ENCODE data around the gene TMEM186.
"Not testable (repeated sequence)": the region's sequence is repeated elsewhere in the genome, so short reads cannot be mapped to it uniquely, and the experiment has no call there.

The TMEM186 gene, protein sequence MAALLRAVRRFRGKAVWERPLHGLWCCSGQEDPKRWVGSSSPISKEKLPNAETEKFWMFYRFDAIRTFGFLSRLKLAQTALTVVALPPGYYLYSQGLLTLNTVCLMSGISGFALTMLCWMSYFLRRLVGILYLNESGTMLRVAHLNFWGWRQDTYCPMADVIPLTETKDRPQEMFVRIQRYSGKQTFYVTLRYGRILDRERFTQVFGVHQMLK

DNA sequence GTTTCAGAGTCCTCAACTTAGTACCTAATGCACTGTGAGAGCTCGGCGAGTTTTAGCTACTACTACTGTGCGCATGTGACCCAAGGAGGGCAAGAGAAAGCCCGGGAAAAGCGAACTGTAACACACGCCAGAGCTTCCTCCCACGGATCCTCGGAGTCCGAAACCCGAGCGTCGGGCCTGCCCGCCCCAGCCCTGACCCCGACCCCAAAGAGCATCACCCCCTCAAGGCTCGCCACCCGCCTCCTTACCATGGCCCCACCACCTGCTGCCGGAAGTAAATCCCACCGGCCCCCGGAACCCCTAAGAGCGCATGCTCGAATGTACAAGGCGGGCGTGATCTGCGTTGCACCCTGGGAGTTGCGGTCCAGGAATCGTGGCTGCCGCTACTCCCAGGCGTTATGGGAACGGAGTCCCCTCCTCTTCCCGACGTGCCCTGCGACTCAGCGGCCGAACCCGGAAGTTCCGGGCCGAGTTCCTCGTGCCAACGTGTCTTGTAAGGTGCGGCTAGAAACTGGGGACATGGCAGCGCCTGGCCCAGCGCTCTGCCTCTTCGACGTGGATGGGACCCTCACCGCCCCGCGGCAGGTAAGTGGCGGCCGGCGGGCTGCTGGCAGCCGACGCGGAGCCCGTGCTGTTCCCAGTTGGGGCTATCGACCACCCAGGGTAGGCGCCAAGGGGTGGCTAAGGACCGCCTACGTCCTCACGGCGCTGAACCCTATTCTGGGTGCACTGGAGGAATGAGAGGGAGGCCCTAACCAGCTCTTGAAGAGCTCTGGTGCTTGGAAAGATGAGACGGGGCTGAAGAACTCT is at the start of gene TMEM186, which contains the start of gene PMM2:
TMEM186 (minus strand) TSS at position 276 of the 810 bp plus-strand sequence; CDS start at position 251, 25 bp downstream.
PMM2 (plus strand) TSS at position 476 of the 810 bp plus-strand sequence; CDS start at position 520, 44 bp downstream.
- DNase-seq: peak; percentile 95

DNA sequence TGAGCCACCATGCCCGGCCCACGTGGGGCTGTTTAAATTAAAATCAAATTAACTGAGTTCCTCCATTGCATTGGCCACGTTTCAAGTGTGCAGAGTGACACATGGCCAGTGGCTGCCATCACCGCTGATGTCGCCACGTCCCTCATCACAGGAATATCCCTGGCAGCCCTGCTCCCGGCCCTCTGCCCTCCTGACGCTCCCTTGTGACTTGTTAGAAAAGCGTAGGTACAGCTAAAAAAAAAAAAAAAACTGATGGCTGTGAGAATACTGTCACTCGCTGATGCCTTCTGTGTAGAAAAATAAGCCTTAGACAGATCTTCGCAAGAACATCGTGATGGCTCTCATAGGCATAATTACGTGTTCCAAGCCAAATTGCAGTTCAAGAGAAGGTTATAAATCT is 49.7 kb upstream of the TMEM186 start:
- DNase-seq: no peak

DNA sequence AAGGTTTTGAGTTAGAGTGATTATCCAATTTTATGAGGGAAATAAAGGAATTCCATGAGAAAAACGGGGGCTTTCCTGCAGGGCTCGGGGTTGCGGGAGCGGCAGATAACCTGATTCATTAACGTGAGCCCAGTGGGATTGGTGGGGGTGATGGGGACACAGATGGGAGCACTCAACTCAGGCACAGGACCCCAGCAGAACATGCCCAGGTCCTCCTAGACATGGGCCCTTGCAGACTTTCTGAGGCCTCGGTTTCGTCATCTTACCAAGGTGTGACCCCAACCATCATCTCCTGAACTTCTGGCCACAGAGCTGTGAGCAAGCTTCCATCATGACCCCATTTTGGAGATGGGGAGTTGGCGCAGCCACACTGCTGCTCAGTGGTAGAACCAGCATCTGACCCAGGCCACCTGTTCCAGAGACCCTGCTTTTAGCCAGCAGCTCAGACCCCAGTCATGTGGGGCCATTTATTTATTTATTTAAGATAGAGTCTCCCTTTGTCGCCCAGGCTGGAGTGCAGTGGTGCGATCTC is 49.0 kb upstream of the TMEM186 start:
- DNase-seq: no peak

DNA sequence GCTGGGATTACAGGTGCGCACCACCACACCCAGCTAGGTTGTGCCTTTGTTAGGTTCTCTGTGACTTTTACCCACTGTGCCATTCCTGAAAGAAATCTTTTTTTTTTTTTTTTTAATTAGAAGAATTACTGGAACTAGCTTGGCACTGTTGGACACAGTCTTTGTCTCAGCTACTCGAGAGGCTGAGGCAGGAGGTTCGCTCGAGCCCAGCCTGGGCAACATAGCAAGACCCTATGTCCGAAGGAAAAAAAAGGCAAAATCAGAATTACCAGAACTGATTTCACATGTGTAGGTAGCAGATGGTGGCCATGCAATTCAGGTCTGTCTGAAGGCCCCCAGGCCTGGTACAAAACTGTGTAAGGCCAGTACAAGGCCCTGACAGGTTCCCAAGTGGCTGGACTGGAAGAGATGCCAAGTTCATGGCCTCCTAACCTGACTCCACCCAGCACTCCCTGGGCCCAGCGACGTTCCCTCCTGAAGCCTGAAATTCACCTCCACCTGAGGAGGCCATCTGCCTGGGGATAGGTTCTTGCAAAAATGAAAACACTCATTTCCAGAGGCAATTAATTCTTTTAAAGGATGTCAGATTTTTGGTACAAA is 48.4 kb upstream of the TMEM186 start:
- no peak for DNase-seq

DNA sequence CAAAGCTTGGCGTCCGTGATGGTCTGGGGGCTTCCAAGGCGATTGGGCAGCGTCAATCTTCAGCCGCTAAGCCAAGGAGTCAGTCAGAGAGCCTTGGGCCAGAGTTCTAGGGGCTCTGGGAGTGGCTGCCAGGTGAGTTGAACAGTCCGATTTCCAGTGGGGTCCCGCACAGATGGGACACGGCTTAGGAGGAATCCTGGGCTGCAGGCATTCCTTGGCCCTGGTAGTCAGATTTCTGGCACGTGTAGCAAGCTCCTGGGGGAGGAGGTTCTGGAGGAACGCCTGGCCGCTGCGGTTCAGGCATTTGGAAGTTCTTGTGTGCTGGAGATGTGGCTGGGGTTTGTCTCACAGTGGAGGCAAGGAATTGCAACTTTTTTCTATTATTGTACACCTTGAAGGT is 45.9 kb upstream of the TMEM186 start:
- DNase-seq: not testable (repeated sequence)

DNA sequence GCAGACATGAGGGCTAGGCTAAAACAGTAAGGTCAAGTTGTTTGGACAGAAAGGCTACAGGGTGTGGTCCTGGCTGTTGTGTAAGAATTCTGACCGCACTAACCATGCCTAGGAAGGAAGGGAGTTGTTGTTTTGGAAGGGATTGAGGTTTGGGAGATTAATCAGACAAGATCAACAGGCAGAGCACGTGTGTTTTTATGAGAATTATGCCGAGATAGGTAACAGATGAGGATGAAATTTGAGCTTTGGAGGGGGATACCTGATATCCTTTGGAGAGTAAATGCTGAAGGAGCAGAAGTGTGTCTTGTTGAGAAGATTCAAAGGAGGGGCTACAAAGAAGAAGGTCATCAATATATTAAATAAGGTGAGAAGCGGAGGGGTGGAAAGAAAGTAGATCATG is 44.6 kb upstream of the TMEM186 start:
- not testable (repeated sequence) for DNase-seq

DNA sequence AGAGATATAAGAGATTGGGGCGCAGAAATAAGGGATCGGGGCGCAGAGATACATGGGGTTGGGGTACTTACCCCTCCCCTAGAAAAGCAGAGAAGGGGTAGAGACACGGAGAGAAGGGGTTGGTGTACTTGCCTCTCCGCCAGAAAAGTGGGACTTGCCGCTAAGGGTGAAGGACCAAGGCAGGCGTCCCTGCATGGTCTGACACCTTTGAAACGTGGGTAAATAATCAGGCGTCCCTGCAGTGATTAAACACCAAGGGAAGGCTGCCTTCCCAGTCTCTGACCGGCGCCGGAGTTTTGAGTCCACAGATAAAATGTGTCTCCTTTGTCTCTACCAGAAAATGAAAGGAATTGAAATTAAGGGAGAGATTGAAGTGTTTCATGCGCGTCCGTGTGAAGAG is 40.2 kb upstream of the TMEM186 start:
- not testable (repeated sequence) for DNase-seq

DNA sequence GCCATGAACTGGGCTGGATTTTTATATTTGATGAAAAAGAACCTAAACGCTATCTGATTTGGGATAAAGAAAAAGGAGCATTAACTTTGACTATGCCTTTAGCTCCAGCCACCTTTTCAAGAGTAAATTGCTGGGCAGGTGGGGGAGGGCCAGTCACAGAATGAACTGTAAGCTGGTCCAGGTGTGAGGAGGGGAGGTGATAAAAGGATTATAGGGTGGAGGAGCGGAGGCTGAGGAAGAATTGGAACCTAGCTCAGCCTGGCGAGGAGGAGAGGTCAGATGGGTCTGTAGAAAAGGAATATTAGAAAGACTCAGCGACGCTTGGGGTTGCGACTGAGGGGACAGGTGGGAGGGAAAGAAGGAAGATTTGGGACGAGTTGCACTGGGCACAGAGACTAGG is 39.4 kb upstream of the TMEM186 start:
- DNase-seq: not testable (repeated sequence)

DNA sequence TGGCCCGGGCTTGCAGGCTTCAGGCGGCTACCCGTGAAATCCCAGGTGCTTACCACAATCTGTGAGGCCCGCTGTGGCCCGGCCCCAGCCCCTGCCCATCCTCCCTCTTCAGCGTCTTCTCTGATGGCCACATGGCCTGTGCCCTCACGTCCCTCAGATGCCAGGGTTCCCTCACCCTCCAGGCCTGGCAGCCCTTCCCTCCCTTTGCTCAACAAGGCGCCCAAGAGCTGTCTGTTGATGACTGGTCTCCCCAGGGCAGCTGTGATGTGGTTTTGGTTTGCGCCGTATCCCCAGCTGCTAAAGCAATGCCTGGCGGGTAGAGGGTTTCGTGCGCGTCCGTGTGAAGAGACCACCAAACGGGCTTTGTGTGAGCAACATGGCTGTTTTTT is 35.3 kb upstream of the TMEM186 start:
- no peak for DNase-seq

DNA sequence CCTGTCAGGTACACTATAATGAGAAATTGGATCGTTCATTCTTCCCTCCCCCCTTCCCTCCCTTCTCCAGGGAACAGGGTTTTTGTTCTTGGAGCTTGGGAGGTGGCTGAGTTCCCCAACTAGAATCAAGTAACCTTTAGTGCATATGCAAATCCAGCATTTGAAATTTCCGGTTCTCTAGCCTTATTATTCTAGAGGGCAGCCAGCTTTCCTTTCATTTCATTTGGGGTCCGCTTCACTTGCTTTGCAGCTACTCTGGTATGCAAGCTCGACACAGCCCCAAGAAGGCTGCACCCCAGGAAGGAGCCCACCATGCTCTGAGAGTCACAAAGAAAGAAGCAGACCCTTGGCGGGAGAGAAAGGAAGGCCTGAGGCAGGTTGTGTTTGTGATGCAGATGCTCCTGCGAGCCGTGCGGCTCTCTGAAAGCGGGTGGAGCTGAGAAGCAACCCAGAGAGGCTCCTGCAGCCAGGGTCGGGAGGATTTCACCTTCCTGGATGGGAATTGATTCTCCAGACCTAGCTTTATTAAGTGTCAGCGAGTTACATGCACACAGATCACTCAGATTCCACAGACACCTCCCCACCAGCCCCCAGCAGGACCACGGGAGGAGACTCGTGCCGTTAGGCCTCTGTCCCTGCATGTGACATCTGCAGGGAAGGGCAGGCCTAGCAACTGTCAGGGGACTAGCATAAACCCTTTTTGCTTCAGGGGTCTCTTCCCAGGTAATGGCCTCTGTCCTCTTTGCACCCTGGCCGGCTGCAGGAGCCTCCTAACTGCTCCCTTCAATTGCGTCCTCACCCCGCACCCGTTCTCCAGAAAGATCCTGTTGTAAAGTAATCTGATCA is 34.7 kb upstream of the TMEM186 start:
- no peak for DNase-seq

DNA sequence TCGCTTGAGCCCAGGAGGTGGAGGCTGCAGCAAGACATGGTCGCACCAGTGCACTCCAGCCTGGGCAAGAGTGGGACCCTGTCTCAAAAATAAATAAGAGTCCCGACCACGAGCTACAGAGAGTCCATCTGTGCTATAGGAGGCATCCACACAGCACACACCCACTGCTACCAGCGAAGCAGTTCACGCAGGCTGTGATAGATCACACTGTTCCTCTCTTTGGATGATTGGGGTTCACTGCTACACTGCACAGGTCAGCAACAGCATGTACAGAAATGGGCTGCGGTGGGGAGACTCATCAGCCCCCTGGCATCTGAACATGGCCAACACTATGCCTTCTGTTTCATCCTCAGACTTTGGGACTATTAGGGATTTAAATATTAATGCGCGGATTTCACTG is 34.0 kb upstream of the TMEM186 start:
- no peak for DNase-seq

DNA sequence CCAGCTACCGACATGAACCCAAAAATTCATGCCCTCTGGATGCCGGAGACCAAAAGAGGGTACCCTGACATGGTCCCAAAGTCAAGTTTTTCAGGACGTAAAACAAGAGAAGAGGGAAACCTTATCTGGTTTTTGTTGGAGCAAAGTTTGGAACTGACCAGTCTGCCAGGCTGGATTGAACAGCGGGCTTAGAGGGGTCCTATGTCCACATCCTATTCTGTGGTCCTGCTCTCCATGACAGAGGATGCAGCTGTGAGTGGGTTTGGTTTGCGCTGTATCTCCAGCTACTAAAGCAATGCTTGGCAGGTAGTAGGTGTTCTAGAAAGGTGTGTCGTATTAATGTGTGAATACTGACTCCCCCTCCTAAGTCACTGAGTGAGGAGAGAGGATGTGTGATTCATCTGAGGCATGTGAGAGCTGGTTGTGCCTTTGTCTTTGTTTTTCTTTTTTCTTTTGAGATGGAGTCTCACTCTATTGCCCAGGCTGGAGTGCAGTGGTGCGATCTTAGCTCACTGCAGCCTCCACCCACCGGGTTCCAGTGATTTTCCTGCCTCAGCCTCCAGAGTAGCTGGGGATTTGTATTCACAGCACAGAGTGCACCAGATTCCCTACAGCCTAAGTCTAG is 31.2 kb upstream of the TMEM186 start:
- no peak for DNase-seq

DNA sequence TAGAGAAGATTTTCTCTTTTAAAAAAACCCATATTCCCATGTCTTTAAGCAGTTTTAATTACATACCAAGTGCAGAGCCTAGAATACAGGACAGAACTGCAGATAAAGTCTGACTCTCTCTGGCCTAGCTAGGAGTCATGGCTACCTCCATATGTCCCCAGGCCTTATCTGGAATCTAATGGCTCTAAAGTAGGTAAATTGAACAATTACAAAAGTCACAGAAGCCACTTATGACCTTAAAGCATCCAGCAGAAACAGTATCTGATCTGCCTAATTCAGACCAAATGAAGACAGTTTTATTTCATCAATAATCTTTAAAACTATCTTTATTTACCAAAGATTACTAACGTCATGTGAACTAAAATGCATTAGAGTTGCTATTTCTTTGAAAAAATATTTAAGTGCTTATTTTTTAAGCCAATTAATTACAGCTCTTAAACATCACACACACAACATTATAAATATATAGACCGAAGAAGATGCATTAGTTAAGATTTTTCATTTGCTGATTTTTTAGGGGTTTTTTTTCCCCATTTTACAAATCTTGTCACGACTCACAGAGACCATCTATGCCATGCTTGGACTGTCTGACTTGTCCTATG is 28.9 kb upstream of the TMEM186 start:
- no peak for DNase-seq

DNA sequence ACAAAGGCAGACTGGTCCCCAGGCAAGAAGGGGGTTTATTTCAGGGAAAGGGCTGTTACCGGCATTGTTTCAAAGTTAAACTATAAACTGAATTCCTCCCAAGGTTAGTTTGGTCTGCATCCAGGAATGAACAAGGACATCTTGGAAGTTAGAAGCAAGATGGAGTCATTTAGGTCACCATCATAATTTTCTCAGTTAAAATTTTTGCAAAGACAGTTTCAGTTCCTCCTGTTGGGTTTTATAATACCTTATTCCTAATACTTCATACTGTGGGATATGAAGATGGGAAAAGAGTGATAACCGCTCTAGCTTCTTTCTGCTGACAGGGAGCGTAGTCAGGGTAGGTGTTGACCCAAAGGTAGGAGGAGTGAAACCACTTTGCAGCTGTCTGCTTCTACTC is 25.0 kb upstream of the TMEM186 start:
- DNase-seq: no peak

DNA sequence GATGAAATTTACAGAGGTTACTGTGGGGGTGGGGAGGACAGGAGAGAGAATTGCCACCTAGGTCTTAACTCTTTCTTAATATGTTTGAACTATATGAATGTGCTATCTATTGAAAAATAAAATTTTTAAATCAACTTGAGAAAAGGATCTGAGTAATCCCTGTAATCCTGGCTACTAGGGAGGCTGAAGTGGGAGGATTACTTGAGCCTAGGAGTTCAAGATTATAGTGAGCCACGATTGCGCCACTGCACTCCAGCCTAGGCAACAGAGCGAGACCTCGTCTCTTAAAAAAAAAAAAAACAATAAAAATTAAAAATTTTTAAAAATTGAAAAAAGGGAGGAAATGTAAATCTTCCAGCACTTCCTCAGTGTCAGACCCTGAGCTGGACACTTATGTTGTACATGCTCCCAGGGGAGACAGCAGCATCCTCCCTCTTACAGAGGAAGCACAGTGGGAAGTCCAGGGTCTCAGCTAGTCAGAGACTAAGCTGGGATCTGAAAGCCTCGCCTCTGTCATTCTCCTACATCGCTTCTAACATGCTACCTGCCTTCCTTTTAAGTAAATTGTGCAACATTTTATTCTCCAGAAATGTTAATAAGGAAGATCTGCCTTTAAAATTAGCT is 22.1 kb upstream of the TMEM186 start:
- DNase-seq: no peak

DNA sequence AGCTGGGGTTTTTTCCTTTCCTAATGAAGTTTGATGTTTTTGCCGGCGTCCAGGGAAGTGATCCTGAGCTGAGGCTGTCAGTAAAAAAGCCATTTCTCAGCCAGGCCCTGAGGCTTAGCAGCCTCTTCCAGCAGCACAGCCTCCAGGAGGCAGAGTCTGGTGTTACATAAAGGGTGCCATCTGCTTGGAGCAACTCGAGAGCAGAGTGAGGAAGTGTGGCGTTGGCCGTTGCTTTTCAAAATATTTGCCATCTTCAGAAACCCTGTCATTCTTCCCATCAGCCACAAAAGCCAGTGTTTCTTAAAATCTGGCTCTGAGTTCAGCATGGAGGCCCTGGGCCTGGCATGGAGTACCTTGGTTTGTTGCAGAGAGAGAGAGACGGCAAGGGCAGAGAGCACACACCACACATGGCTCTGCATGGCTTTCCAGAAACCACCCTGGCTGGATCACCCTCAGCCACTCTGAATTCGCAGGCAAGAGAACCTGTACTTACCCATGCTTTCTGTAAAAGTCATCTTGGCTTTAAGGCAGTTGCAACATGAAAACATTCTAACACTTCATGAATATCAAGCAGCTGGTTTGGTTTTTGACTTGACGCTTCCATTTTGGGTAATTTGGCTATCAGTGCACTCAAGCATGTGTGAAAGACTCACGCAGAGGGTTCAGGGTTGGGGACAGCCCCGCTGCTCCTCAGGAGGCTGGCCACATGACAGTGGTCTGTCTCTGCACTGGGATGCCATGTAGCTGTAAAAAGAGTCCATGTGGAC is 21.2 kb upstream of the TMEM186 start:
- DNase-seq: no peak

DNA sequence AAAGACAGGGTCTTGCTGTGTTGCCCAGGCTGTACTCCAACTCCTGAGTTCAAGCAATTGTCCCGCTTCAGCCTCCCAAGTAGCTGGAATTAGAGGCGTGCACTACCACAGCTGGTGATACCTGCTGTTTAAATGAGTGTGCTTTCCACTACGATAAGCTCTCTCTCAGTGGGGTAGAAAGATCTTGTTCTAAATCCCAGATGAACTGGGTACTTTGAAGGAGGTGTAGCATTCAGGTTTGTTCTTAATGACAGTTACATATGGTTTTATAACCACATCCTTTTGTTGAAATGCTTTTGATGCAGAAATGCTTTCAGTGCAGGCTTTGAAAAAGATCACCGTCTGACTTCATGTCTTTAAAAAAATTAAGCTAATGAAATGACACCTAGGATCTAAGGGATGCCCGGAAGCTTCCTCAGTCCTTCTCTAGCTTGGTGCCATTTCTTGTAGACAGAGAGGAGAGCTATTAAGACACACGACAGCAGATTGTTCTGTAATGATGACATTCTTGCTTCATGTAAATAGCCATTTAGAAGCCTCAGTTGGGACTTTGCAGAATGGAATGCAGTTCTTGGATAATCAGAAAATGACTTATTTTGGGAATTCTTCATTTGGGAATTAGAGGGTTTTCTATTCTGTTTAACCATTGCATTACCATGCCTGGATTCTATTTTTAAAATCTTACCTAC is 19.7 kb upstream of the TMEM186 start:
- no peak for DNase-seq

DNA sequence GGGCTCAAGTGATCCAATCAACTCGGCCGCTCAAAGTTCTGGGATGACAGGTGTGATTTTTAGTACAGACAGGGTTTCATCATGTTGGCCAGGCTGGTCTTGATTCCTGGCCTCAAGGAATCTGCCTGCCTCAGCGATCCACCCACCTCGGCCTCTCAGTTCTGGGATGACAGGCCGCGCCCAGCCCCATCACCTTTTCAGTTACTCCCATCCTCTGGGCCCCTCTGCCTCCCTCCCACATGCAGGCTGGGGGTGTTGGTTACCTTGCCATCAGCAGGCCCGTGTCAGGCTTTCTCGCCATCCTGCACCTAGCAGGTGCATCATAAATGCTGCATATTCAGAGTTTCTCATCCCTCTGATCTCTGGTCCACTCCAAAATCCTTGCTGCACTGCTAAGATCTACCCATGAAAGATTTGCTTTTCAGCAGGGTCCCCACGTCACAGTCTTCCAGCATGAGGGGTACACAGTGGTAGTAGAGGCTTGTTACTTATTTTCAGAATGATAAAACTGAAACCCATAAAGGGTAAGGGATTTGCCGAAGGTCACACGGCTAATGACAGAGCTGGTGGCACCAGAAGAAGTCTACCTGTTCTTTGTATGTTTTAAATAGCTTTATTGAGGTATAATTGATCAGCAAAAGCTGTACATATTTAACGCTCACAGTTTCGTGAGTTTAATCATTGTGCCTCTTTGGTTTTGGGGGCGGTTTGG is 16.8 kb upstream of the TMEM186 start:
- no peak for DNase-seq

DNA sequence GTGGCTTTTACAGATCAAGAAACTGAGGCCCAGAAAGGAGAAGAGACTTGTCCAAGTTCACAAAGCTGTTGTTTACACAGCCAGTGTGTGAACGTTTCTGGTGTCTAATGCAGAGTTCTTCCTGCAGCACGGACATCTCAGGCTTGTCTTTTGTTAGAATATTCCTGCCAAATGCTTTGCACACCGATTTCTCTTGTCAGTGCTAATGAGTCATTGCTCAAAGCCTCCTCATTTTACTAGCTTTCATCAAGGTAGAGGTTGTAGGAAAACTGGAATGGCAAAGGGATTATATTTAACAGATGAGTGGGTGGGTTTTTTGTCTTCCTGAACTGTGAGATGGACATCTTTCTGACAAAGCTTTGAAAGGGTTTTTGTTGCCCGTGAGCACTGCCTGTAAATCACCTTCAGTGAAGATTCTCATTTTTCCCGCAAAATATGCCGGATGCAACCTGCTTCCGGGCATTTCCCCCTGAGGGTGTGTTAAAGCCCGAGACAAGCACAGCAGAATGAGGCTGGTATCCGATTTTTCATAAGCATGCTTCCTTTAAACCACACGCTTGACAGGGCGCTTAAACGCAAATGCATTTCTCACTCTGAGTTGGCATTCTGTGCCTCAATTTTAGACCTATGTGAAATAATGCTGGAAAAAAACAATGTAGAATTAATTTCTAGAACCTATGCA is 14.9 kb upstream of the TMEM186 start:
- DNase-seq: no peak
